Activated naive CD4-positive, alpha-beta T cell treated with anti-CD3 and anti-CD28 coated beads for 36 hours (primary cell): ENCODE results near the gene FSD1. TPM values are rescaled to one million over a fixed set of nuclear protein-coding genes. Genes with fewer than 3 reads are reported as not detected.

ENCODE experiments used
- CTCF ChIA-PET: fragments of 350-600 bp; sonication (Branson Sonifier 250); formaldehyde crosslinking; loops from one replicate; lab custom pipeline; 2021; ENCODE audit warnings: antibody characterized with exemption; lab: Charles Lee
- DNase-seq: peaks from one replicate; pipeline ENCODE4 v3.0.0-alpha.2; 2020
- H3K27ac Mint-ChIP-seq: one replicate; pipeline ENCODE4 v1.8.0; 2021; ENCODE audit warnings: mild to moderate bottlenecking, mixed read lengths
- H3K27me3 Mint-ChIP-seq: one replicate; pipeline ENCODE4 v1.8.0; 2021; ENCODE audit warnings: low read depth, mixed read lengths
- H3K36me3 Mint-ChIP-seq: one replicate; pipeline ENCODE4 v1.8.0; 2021; ENCODE audit warnings: low read depth, mixed read lengths
- H3K4me1 Mint-ChIP-seq: one replicate; pipeline ENCODE4 v1.8.0; 2021; ENCODE audit warnings: low read depth, mixed read lengths
- H3K4me3 Mint-ChIP-seq: one replicate; pipeline ENCODE4 v1.8.0; 2021; ENCODE audit warnings: mild to moderate bottlenecking, moderate library complexity, mixed read lengths
- H3K9me3 Mint-ChIP-seq: one replicate; pipeline ENCODE4 v1.8.0; 2021; ENCODE audit warnings: mixed read lengths
- intact Hi-C: fragments of 100-400 bp; cut with micrococcal nuclease; formaldehyde crosslinking; loops from one replicate; pipeline ENCODE4 v1.15.1; 2023
- total RNA-seq, 2 experiments: library from RNA; stranded (reverse); gene quantifications; one replicate each; pipeline ENCODE4 v1.2.3, GENCODE V29; 2021

Gene FSD1
- total RNA-seq, 2 experiments from 2014 or later, result 12.3 to 17.5 TPM

DNA sequence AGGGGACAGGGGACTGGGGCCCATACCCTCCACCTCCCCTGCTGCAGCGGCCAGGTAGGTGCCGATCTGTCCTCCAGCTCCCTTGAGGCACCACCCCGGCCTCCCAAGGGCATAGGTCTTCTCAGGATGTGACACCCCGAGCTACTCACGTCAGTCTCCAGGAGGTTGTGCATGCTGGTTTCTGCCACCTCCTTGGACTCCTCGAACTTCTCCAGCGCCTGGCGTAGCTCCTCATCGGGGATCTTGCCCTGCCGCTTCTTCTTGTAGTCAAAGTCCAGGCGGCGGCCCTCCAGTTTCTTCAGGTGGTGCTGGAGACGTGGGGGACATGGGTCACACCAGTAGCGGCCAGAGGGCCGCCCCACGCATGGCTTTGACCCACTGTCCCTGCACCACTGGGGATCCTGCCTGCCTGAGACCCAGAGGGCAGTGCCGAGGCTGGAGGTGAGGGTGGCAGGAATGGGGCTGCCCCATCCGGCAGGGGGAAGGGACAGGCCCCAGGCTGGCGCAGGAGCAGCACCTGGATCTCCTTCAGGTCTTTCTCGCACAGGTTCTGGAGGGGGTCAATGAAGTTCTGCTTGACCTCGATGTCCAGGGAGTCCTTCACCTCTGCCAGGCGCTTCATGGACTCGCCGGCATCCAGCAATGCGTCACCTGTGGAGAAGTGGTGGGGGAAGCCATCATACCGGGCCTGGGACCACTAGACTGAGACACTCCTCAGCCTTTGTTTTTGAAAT, 59.3 kb downstream of the FSD1 start:
- intact Hi-C loops, result no loop called here
- Mint-ChIP-seq H3K27me3 (no peaks in the 10 kb centered on the region), H3K27ac (peak overlapping the region; percentile 41), H3K4me3 (no peak overlapping the region), H3K9me3 (no peaks in the 10 kb centered on the region), H3K36me3 (peaks cover 2% of the 10 kb centered on the region), H3K4me1 (peaks cover 10% of the 10 kb centered on the region)
- CTCF ChIA-PET, result interaction anchor here (0.6 to 1.2 kb wide), 2 partner anchors 11 to 37 kb away, joined by 3 to 4 read pairs; partner anchors contain the start of gene SH3GL1
- no peak for DNase-seq

DNA sequence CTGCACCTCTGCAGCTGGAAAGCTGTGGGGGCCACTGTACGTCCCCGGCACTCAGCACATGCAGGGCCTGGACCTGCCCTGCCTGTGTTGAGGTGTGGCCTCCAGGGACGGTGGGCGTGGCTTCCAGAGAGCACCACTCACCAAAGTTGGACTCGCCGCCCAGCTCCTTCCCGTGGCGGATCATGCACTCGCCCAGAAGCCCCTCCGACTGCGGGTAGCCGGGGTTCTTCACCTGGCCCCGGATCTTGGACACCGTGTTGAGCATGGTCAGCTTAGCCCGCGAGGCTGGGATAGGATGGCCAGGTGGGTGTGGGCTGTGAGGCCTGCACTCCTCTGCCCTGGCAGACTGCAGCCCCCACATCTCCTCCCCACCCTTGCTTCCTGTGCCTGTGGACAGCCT, 60.9 kb downstream of the FSD1 start:
- H3K4me1 Mint-ChIP-seq, result peaks cover 24% of the 10 kb centered on the region
- intact Hi-C loops, result no loop called here
- CTCF ChIA-PET, result interaction anchor here (1.3 to 1.8 kb wide), 2 partner anchors 12 to 13 kb away, joined by 3 to 7 read pairs; no protein-coding TSS in a partner anchor
- no peaks in the 10 kb centered on the region for H3K27me3 Mint-ChIP-seq
- DNase-seq, result no peak
- peaks cover 2% of the 10 kb centered on the region for H3K36me3 Mint-ChIP-seq
- H3K4me3 Mint-ChIP-seq, result no peak overlapping the region
- no peak overlapping the region for H3K27ac Mint-ChIP-seq
- no peaks in the 10 kb centered on the region for H3K9me3 Mint-ChIP-seq

DNA sequence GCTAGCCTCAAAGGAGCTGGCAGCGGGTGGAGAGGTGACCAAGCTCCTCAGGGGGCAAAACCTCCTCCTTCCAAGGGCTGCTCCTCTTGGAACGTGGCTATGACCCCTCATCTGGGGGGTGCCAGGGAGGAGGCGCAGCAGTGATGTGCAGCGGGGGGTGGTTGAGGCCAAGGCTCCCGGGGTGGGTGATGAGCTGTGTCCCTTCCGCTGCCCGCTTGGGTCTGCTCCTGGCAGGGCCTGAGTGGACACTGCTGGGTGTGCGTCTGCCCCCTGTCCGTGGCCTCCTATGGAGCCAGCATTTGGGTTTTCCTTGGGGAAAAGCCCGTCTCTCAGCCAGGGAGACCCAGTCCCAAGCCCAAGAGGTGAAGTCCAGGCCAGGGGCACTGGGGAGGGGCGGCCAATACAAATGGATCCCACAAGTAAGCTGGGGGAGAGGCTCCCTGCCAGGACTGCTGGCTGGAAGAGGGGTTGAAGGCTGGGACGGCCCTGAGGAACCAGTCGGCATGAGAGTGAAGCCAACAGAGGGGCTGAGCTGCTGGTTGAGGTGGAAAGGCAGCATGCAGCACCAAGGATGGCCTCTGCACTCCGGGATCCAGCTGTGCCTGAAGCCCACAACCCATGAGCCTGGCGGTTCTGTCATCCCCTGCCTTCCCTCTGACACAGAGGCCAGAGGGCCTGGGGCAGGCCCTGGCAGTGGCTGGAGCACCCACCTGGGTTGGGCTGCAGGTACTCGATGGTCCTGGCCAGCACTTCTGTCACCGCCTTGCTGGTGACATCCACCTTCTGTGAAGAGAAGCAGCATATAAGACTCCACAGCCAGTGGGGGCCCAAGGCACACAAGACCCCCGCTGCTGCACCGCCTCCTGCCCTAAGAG, 61.6 kb downstream of the FSD1 start:
- intact Hi-C loops, result no loop called here
- H3K4me1 Mint-ChIP-seq, result peaks cover 31% of the 10 kb centered on the region

DNA sequence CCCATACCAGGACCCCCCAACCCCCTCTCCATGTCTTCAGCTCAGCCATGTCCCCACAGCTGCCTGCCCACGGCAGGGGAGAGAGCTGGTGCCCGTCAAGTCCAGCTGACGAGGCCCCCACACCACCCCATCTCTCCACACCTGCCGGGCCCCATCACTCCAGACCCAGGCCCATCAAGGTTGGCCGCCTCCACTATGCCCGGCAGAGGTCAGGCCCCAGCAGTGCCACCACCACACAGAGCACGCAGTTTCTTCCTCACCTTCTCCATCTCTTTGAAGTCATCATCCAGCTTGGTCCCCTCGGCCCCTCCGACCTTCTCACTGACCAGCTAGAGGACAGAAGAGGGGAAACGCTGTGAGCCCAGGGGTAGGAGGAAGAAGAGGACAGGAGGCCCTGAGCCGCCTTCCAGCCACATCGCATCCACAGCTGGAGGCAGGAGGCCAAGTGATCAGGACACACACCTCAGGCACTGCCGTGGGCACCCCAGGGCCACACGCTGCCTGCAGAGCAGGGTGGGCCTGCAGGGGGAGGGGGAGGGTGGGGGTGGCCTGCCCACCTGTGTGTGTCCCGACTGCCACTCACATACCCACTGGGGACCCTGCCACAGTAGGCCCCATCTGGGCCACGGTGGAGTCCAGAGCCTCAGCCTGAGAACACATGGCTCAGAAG, 62.4 kb downstream of the FSD1 start:
- no peak for DNase-seq
- CTCF ChIA-PET, result interaction anchor here (1.8 kb wide), 1 partner anchor 14 kb away, joined by 7 read pairs; no protein-coding TSS in a partner anchor
- Mint-ChIP-seq H3K27me3 (no peaks in the 10 kb centered on the region), H3K9me3 (no peaks in the 10 kb centered on the region), H3K27ac (peak overlapping the region; percentile 75), H3K36me3 (peaks cover 2% of the 10 kb centered on the region), H3K4me1 (peaks cover 34% of the 10 kb centered on the region), H3K4me3 (no peak overlapping the region)
- intact Hi-C loops, result no loop called here

More for the DNA sequence above, 61.6 kb downstream of the FSD1 start:
- H3K27ac Mint-ChIP-seq, result no peak overlapping the region
- peaks cover 2% of the 10 kb centered on the region for H3K36me3 Mint-ChIP-seq
- H3K9me3 Mint-ChIP-seq, result no peaks in the 10 kb centered on the region
- H3K27me3 Mint-ChIP-seq, result no peaks in the 10 kb centered on the region
- no peak overlapping the region for H3K4me3 Mint-ChIP-seq
- CTCF ChIA-PET, result interaction anchor here (1.3 to 1.8 kb wide), 2 partner anchors 11 to 13 kb away, joined by 3 to 7 read pairs; no protein-coding TSS in a partner anchor
- no peak for DNase-seq

DNA sequence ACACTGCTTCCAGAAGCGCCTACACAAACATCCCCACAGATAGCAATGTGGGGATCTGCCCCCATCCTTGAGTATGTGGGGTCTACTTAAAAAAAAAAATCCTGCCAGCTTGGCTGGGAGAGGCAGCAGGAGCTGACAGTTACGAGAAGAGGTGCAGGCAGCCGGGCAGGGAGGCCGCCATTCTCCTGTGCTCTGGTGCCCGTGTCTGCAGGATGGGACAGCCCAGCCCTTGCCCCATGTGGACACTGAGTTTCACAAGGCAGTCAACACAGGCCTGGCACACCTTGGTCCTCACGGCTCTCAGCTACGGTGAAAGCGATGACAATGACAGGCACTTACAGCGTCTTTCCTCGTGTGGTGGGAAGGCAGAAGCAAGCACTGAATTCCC, 62.9 kb downstream of the FSD1 start:
- H3K27me3 Mint-ChIP-seq, result no peaks in the 10 kb centered on the region
- CTCF ChIA-PET, result interaction anchor here (0.6 kb wide), 1 partner anchor 91 kb away, joined by 4 read pairs; no protein-coding TSS in a partner anchor
- no peak for DNase-seq
- H3K9me3 Mint-ChIP-seq, result no peaks in the 10 kb centered on the region
- H3K27ac Mint-ChIP-seq, result peak overlapping the region; percentile 75
- no peak overlapping the region for H3K4me3 Mint-ChIP-seq
- intact Hi-C loops, result no loop called here
- H3K4me1 Mint-ChIP-seq, result peaks cover 36% of the 10 kb centered on the region
- peaks cover 2% of the 10 kb centered on the region for H3K36me3 Mint-ChIP-seq

DNA sequence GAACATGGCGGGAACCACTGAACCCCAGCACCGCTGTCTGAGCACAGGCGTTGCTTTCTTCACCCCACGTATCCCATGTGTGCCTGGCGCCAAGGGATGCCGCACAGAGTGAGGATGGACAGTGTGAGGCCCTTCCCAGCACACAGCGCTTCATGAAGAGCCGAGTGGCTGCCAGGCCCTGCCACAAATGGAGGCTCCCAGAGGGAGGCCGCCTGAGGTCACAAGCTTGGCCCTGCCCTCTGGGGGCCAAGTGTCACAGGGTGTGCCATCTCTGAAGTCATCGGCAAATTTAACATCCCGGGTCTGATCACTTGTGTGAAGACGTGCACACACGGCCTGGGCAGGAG, 63.4 kb downstream of the FSD1 start:
- intact Hi-C loops, result no loop called here

DNA sequence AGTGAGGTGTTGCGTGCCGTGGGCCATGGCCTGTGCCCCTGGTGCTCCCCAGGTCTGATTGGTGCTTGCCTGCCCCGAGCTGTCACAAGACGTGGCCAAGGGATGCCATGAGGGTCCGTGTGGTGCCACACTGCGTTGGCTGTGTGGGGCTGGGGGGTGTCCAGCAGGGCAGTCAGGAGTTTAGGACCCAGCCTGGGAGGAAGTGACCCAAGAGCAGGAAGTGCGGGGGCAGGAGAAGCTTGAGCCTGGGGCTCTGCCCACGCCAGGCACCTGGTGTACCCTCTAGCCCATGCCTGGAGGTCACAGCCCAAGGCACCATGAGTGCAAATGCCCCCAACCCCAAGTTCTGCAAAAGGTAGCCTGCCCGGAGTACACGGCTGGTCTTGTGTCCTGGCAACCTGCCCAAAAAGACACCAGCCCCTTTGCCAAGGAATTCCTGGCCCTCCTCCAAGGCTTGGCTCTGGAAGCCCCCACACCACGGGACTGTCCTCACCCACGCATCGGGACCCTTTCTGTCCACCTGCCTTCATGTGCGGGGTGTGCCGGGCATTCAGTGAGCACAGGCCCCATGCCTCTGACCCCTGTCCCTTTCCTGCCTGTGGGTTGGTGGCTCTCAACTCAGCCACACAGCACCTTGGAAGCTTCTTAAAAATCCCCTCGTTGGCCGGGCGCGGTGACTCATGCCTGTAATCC, 63.9 kb downstream of the FSD1 start:
- CTCF ChIA-PET, result interaction anchor here (1.0 to 1.3 kb wide), 2 partner anchors 15 to 32 kb away, joined by 6 to 7 read pairs; partner anchors contain the start of gene SH3GL1
- Mint-ChIP-seq H3K4me1 (peaks cover 38% of the 10 kb centered on the region), H3K27ac (peak overlapping the region; percentile 96), H3K36me3 (no peaks in the 10 kb centered on the region), H3K4me3 (peak overlapping the region; percentile 78), H3K9me3 (no peaks in the 10 kb centered on the region), H3K27me3 (no peaks in the 10 kb centered on the region)
- intact Hi-C loops, result no loop called here
- DNase-seq, result peak; percentile 38

More for the DNA sequence above, 63.4 kb downstream of the FSD1 start:
- Mint-ChIP-seq H3K27ac (peak overlapping the region; percentile 75), H3K9me3 (no peaks in the 10 kb centered on the region), H3K27me3 (no peaks in the 10 kb centered on the region), H3K36me3 (peaks cover 2% of the 10 kb centered on the region), H3K4me1 (peaks cover 36% of the 10 kb centered on the region), H3K4me3 (no peak overlapping the region)
- CTCF ChIA-PET, result interaction anchor here (0.6 to 1.3 kb wide), 2 partner anchors 15 to 91 kb away, joined by 4 to 6 read pairs; no protein-coding TSS in a partner anchor
- DNase-seq, result no peak

DNA sequence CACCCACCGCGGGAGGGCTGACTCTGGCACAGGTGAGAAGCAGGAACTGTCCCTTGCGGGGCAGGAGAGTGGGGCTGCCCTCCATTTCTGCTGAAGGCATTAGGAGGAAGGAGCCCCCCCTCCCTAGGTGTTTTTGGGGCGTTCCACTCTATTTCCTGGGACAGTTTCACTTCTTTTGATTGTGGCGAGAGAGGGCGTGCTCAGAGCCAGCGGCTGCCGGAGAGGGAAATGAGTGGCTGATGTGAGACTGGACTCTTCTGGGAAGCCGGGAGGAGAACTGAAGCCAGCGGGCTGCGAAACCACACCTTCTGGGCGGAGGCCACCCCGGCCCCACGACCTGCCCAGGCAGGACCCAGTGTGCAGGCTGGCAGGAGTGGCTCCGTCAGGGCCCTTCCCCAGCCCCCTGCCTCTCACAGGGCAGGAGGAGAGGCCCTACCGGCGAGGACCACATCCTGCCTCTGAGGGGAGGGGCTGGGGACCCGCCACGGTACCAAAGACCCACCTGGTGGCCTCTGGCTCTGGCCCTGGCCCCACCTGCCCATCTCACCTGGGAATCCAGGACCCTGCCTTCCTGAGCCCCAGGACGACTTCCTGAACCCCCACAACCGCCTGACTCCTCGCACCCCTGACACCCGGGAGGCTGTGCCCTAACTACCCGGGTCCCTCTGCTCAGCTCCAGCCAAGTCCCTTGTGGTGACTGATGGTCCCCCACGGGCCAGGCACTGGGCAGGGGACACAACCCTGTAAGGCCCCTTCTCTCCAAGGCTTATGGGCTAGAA, 64.9 kb downstream of the FSD1 start:
- Mint-ChIP-seq H3K27me3 (no peaks in the 10 kb centered on the region), H3K27ac (peak overlapping the region; percentile 96), H3K36me3 (no peaks in the 10 kb centered on the region), H3K4me1 (peaks cover 43% of the 10 kb centered on the region), H3K4me3 (peak overlapping the region; percentile 78), H3K9me3 (no peaks in the 10 kb centered on the region)
- intact Hi-C loops, result loop anchor here (1.0 kb wide), 3 partner anchors 10 to 31 kb away; partner anchors contain the start of gene SH3GL1
- CTCF ChIA-PET, result interaction anchor here (0.6 to 1.6 kb wide), 12 partner anchors 10 to 440 kb away, joined by 3 to 7 read pairs (median 4); partner anchors contain the start of genes SH3GL1 and TMIGD2
- DNase-seq, result peak; percentile 93

DNA sequence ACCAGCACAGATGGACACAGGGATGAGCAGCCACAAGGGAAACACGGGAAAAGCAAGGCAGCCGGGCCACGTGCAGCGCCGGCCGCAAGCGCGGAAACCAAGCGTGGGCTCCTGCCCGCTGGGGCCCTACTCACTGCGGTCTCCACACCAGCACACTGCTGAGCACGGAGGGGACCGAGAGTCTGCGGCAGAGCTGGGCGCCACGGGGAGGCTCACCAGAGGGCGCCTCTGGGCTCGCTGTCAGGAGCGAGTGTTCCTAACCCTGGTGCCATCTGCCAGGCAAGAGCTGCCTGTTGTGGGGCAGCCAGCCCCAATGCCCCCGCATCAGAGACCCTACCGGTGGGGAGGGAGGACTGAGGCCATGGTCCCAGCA, 65.5 kb downstream of the FSD1 start:
- Mint-ChIP-seq H3K4me1 (peaks cover 43% of the 10 kb centered on the region), H3K9me3 (no peaks in the 10 kb centered on the region), H3K36me3 (no peaks in the 10 kb centered on the region), H3K27ac (peak overlapping the region; percentile 96), H3K4me3 (peak overlapping the region; percentile 78), H3K27me3 (no peaks in the 10 kb centered on the region)
- CTCF ChIA-PET, result interaction anchor here (0.6 to 1.6 kb wide), 12 partner anchors 9 to 439 kb away, joined by 3 to 7 read pairs (median 4); partner anchors contain the start of genes CHAF1A, SH3GL1 and TMIGD2
- intact Hi-C loops, result loop anchor here (1.0 kb wide), 3 partner anchors 9 to 30 kb away; partner anchors contain the start of gene SH3GL1
- peak; percentile 81 for DNase-seq

DNA sequence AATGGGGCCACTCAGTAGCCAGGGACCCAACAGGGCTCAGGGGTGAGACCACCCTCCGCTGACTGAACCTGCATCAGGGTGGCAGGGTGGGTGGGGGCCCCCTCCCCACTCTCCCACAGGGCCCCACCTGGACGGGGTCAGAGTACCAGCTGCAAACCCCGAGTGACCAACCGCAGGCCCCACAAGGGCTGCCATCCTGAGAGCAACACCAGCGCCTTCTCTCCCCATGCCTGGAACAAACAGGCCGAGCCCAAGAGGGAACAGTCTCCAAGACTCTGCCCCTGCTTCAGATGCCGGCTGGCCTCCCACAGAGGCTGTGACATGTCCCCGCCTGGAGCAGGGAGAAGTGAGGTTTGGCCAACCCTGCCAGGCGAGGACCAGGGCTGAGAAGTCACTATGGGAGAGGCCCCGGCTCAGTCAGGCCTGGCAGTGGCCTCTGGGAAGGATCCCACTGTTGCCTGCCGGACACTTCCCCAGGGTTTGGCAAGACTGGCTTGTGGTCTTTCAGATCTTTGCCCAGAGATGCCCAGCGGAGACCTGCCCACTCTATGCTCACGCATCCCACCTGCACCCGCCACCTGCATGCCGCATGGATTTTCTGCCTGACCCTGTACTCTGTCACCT, 66.1 kb downstream of the FSD1 start:
- no peak for DNase-seq
- Mint-ChIP-seq H3K9me3 (no peaks in the 10 kb centered on the region), H3K27me3 (no peaks in the 10 kb centered on the region), H3K4me1 (peaks cover 44% of the 10 kb centered on the region), H3K36me3 (no peaks in the 10 kb centered on the region), H3K4me3 (peak overlapping the region; percentile 15), H3K27ac (peak overlapping the region; percentile 75)
- CTCF ChIA-PET, result interaction anchor here (0.6 to 1.6 kb wide), 11 partner anchors 9 to 69 kb away, joined by 3 to 7 read pairs (median 4); partner anchors contain the start of genes CHAF1A, SH3GL1 and TMIGD2
- intact Hi-C loops, result no loop called here
